HG02870 (cell line): ENCODE data around the gene KPTN.

Source experiments
- ATAC-seq: cut with Tn5 transposase; IDR thresholded peaks from one replicate; pipeline ENCODE4 v1.9.1; 2021; ENCODE audit warnings: mild to moderate bottlenecking, moderate library complexity; ENCODE audit not compliant: unreplicated experiment

KPTN gene

GRCh38 chr19:47483800-47484690 lies at the start of gene KPTN:
Gene KPTN, minus strand, starts transcription at chr19:47484219. Its CDS starts 59 bp downstream, at chr19:47484160.
- peak; percentile 59 for ATAC-seq

- ATAC-seq: no peak
These were observed 47.8 kb upstream of the KPTN start for GRCh38 chr19:47531640-47532387.

- no peak for ATAC-seq
These were observed 45.2 kb upstream of the KPTN start for GRCh38 chr19:47529018-47529742.

- no peak for ATAC-seq
These were observed 42.8 kb upstream of the KPTN start for GRCh38 chr19:47526798-47527197.

GRCh38 chr19:47523473-47523872 lies 39.5 kb upstream of the KPTN start:
- no peak for ATAC-seq

GRCh38 chr19:47521473-47522180 lies 37.6 kb upstream of the KPTN start:
- ATAC-seq: no peak

GRCh38 chr19:47520839-47521238 lies 36.8 kb upstream of the KPTN start:
- ATAC-seq: no peak

GRCh38 chr19:47520343-47520806 lies 36.4 kb upstream of the KPTN start:
- ATAC-seq: no peak

GRCh38 chr19:47518854-47519253 lies 34.8 kb upstream of the KPTN start:
- no peak for ATAC-seq

- ATAC-seq: no peak
These were observed 34.1 kb upstream of the KPTN start for GRCh38 chr19:47518139-47518538.

- ATAC-seq: peak; percentile 84
These were observed 31.0 kb upstream of the KPTN start, which contains the start of gene NAPA for GRCh38 chr19:47514869-47515588. Gene NAPA, minus strand, starts transcription at chr19:47515063. Its CDS starts 123 bp downstream, at chr19:47514940.

- ATAC-seq: no peak
These were observed 30.3 kb upstream of the KPTN start for GRCh38 chr19:47514151-47514868.

- ATAC-seq: no peak
These were observed 28.9 kb upstream of the KPTN start for GRCh38 chr19:47512948-47513319.

GRCh38 chr19:47512183-47512947 lies 28.3 kb upstream of the KPTN start:
- ATAC-seq: no peak

- no peak for ATAC-seq
These were observed 27.7 kb upstream of the KPTN start for GRCh38 chr19:47511681-47512080.

- no peak for ATAC-seq
These were observed 27.1 kb upstream of the KPTN start for GRCh38 chr19:47511128-47511517.

- ATAC-seq: no peak
These were observed 26.6 kb upstream of the KPTN start for GRCh38 chr19:47510516-47511127.

GRCh38 chr19:47509973-47510372 lies 26.0 kb upstream of the KPTN start:
- ATAC-seq: no peak
